Left kidney (tissue), 2 donors: ENCODE results near the gene MSRB3. TPM values are rescaled to one million over a fixed set of nuclear protein-coding genes. Genes with fewer than 3 reads are reported as not detected.

Source experiments
- DNase-seq: peaks from one replicate; pipeline ENCODE4 v3.0.0-alpha.2; 2013
- polyA plus RNA-seq: library from polyadenylated mRNA; unstranded; fragments of 120-200 nt; gene quantifications from one replicate; pipeline ENCODE4 v1.2.1, GENCODE V29; 2013; ENCODE audit not compliant: insufficient read length

Gene MSRB3
- polyA plus RNA-seq, 1 donor, result 21.8 TPM

DNA sequence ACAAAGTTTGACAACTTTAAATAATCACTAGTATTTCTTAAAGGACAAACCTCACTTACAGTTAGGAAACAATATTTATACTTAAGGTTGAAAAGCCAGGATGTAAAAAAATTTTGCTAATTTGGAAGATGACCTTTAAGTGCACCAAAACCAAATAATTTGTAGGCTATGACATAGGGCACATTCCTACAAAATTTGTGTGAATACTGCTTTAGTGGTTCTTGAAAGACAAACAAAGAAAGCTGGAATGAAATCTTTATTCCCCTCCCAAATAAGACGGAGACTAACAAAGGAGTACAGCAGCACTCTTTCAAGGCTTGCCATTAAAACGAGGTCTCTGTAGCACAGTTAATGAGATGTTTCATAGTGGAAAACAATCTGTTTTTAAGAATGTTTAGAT, 45.6 kb downstream of the MSRB3 start:
- no peak for DNase-seq

DNA sequence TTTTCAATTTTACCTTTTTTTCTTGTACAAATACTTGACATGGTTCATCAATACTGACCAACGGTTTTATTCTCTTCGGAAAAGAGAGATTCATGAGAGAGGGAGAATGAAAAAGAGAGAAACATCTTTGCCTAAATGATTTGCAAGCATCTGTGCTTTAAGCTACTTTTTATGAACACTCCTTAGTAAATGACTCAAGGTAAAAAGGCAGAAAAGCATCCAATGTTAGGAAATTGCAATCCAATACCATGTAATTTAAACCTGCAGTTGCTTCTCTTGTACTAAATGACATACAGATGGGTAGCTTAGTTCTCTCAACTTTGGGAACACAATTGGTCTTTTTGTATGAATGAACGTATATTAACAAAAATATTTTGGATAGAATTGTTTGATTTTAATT, 46.1 kb downstream of the MSRB3 start:
- DNase-seq, result no peak

DNA sequence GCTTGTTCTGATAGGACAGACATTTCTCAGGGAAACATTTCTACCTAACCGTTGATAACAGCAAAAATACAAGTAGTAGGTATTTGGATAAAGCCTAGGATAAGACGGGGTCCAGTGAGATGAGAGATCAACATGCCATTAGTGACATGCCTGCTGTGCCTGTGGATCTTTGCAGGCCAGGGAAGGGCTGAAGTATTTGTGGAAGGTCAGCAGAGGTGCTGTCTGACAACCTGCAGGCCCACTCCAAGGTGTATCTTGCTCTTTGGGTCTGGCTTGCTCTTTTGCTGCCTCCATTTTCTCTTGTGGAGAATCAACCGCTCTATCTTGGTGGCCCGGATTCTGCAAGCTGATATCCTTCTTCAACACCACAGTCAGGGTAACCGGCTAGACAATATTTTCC, 46.7 kb downstream of the MSRB3 start:
- no peak for DNase-seq

DNA sequence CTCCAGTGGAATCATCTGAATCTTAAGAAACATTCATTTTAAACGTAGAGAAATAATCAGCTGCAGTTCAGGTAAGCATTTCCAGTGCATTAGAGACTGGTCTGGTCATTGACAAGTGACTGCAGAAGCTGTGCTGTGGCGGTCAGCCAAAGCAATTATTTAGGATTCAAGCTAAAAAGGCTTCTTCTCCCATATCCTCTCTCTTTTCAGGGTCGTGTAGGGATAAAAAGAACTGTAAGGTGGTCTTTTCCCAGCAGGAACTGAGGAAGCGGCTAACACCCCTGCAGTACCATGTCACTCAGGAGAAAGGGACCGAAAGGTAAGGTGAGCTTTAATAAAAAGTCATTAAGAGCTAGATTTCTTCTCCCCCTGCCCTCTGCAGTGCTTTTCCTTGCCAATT, 48.1 kb downstream of the MSRB3 start:
- DNase-seq, result no peak

DNA sequence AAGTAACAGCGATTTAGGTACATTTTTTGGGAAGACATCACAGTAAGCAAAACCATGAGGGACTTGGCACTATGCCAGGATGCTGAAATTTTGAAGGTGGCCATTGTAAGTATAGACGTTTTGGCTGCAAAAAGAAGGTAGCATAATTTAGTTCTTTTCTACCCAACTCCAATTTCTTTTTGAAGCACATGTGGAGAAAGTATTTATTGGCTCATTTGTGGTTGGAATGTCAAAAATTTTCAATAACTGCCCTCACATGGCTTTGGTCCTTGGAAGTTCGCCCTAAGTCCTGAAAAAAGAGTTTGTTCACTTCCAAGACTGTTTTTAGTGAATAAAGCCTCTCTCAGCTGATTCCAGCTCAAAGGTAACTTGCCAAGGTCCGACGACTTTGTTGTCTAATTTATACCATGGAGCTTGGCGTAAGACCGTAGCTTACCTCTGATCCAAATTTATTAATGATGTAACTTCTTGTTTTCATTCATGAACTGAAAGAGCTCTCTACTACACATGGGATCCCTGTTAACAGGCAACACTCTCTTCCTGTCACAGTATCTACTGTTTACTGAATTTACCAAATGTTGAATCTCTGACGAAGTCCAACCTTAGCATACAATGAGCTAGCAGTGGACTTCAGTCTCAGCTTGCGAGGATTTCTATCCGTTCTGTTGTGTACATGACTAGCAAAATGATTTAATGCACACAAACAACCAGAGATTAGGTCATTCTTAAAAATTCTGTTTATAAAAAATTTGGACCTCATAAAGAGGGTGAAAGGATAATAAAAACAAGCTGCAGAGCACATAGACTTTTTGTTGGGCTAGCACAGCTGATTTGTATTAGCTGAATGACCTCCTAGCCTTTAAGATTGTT, 49.0 kb downstream of the MSRB3 start:
- DNase-seq, result no peak

DNA sequence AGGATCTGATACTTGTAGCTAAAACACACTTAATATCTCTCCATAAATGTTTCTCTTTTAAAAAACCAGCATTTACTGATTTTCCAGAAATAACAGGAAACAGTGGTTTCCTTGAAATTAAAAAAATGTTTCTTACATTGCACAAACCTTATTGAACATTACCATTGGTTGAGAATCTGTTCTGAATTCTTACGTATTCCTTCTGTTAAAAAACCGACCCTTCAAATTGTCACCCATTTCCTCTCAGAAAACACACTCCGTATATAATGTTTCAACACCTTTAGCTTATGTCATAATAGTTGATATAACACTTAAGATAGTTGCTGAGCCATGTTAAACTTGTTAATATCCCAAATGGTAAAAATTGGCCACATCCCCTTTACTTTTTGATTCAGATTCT, 51.2 kb downstream of the MSRB3 start:
- no peak for DNase-seq

DNA sequence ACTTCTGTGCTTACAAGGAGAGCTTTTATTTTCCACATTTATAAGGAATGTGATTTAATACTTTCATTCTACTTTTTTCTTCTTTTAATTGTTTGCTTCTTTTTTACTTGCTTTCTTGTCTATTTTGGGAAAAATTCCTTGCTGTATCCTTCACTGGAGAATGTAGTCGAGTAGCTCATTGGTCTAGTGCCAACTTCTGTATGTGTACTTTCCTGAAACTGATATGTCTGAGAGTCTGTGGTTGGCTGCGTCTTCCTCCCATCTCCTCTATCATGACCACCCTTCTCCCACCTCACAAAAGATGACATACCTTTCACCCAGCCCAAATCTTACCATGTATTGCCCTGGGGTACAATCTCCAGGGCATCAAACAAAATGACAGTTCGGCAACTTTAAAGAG, 51.8 kb downstream of the MSRB3 start:
- DNase-seq, result no peak

DNA sequence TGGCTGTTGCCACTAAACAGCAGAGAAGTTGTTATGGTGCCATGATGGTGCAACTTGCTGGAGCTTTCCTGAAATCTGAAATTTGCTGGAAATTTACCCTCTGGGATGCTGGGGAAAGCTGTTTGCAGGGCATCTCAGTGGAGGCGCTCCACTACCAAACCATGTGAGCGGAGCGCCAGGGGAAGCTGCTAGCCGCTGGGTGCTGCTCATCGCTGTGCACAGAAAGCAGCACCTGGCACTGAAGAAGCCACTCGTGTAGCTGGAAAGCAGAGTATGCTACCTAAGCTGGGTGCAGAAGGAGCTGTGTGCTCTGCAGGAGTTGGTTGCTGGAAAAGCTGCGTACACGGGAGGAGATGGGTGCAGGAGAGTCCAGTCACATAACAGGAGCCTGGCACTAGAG, 53.0 kb downstream of the MSRB3 start:
- DNase-seq, result no peak

DNA sequence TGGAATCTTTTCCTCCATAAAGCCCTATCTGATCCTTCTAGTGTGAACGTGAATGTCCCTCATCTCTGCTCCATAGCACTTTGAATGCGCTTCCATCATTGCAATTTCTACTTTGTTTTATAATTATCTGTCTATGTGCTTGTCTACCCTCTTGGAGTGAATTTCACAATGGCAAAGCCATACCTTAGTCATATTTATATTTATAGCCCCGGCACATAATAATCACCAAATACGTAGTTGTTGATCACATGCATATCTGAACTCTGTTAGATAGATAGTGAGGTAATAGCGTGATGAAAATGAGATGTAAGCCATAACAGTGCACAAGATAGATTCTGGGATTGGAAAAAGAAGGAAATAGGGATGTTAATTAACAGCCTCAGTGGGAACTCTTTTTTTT, 55.2 kb downstream of the MSRB3 start:
- no peak for DNase-seq

DNA sequence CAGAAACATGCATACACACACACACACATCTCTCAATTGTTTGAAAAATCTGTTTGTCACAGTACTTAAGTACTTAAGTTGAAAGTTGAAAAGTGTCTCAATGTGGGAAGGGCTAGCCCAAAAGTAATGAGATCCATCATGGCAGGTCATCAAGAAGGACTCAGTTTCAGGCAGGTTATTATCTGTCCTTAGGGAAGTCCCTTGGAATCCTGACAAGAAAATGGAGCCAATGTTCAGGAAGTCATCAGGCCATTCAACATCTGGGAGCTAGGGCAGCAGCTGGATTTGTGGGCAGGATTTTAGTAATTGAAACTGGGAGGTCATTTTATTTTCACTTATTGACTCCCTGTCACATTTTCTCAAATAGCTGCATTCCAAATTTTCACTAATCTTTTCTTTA, 56.0 kb downstream of the MSRB3 start:
- DNase-seq, result no peak

DNA sequence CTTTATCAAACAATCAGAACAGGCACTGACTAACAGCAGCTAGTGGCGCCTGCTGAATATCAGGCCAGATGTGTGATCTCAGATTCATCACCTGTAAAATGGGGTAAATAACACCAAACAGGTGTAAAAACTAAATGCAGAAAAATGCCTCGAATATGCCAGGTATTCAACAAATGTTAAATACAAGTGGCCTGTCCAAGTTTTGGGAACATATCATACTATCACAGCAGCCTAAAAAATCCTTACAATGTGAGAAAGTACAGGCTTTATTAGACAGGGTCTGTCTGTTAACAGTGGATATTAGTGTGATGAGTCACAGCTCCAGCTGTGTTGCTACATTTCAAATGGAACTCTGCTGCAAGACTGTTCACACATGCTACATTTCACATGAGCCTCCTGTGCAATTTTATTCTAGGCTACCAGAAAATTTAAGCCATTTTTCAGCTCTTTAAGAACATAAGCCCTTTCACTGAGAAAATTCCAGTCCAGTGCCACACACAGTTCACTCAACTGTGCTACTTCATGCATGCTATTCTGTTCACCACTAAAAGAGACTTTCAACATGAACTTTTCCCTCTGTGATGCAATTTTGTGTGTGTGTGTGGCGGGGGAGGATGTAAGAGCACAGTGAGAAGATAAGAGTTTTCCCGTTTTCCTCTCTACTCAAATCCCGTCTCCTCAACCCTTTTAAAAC, 56.7 kb downstream of the MSRB3 start:
- peak; percentile 70 for DNase-seq

DNA sequence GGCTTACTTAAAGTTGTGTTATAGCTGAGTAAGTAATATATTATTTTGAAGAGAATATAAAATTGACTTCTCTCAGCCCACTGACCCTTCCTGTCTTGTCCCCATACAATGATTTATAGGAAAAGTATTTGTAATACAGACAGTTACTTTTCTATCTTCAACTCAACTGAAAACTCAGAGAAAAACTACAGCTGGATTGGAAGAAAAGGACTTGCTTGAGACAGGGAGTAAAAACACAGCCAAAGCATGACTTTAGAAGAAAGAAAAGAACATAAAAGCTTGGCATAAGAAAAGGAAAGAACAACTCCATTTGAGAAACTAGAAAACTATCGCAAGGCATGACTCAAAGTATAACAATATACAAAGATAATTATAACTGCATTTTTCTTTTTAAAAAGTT, 57.5 kb downstream of the MSRB3 start:
- no peak for DNase-seq

DNA sequence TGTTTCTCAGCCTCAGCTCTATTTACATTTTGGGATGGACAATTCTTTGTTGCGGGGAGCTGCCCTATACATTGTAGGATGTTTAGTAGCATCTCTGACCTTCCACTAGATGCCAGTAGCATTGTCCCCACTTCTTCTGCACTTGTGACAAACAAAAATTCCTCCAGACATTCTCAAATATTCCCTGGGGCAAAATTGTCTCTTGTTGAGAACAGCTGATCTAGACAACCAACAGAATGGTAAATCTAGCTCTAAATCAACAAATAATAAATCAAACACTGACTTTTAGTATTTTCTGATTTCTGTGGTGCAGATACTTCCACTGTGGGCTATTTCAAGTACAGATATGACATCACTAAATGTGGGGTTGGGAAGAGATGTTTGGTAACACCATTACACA, 60.7 kb downstream of the MSRB3 start:
- no peak for DNase-seq

DNA sequence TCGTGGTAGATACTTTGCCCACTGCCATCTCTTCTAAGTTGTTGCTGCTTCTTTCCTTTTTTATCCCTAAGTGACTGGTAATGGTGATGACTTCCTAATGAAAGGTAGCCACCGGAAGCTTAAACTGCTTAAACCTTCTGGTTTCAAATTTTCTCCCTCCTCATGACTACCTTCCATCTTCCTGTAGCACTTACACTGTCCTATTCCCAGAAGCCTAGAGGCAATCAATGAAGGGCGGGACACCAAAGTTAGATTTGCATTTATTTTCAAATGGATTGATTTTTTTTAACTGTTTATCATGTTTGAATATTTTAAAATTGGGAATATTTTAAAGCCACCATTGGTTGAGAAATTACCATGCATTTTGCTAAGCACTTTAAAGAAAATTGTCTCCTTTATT, 64.7 kb downstream of the MSRB3 start:
- no peak for DNase-seq

DNA sequence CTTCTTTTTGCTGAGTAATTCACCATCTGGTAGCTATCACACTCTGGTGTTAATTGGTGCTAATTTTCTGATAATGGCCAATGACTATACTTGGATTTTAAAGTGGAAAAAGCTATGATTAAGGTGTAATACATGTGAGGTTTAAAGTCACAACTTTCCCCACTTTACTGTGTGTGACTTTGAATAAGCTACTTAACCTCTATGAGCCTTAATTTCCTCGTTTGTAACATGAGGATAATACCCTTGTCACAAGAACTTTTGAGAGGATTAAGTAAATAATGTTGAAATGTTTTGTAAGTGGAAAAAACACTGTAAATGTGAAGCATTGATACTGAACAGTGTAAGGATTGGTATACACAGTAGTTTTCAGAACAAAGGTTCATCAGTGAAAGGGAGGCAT, 65.3 kb downstream of the MSRB3 start:
- DNase-seq, result no peak

DNA sequence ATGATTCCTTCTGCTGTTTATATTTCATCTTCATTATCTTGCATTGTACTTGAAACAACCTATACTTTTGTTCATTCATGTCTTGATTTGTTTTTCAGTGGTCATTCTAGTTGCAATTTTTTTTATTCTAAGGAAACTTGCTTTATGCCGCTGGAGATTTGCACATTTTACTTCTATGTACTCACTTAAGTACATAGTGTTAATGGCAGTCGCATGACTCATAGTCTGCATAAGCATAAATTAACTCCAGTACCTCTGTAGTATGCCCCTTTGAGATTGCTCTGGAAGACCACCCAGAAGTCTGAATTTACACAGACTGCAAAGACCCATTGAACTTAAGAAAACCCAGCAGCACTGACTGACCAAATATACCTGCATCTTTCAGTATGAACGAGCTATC, 77.0 kb downstream of the MSRB3 start:
- DNase-seq, result no peak

DNA sequence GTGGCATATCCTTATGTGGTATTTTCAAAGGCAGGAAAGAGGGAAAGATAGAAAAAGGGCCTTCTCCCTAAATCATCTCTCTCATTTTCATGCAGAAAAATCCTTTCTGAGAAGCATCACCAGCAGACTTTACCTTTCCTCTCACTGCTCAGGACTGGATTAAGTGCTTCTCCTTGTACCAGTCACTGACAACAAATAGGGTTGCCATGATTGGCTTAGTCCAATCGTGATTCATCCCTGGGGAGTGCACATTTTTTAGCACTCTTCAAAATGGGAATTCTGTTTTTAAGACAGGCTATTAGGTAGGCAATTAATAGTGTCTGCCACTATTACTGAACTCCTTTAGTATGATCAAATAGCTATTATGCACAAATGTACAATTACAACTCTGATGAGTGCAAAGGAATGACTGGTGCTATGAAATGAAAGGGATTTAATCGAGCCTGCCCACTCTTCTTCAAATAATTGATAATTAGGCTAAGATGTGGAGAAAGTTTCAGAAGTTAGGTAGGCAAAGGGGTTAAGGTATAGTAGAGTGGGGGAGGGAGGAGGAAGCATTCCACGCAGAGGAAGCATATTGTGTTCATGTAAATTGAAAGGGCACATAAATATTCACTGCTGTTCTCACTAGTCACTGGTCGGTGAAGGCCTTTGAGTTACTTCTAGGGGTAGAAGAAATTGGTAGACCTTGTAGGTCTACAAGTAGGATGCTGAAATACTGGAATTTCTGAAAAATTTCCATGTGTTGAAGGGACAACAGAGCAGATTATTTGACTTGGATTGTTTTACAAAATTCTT, 84.0 kb downstream of the MSRB3 start:
- no peak for DNase-seq

DNA sequence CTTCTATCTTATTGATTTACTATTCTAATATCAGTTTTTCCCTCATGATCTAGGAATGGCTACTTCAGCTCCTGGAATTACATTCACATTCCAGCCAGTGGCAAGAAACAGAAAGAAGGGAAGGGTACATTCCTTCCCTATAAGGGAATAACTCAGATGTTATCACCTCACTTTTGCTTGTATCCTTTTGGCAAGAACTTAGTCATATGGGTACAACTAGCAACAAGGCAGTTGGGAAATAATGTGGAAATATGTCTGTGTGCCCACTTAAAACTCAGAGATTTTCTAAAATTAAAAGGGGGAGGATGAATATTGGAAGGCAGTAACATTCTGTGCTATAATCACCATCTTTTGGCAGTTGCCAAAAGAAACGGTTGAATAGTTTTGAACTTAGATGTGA, 85.6 kb downstream of the MSRB3 start:
- DNase-seq, result no peak

DNA sequence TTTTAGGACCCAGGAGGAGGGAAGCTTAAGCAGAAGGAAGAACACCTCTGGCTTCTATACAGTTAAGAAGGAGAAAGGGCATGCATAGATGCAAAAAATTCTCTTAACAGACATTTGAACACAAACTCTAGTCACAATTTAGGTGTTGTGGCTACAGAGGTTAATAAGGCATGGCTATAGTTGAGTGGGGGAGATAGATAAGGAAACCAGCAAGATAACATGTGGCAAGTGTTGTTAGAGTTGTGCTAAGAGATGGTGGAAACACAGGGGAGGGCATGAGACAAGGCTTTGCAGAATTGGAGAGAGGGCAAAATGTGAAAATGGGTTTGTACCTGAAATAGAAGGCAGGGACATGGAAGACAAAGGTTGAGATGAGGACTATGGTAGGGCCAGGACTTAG, 88.9 kb downstream of the MSRB3 start:
- no peak for DNase-seq

DNA sequence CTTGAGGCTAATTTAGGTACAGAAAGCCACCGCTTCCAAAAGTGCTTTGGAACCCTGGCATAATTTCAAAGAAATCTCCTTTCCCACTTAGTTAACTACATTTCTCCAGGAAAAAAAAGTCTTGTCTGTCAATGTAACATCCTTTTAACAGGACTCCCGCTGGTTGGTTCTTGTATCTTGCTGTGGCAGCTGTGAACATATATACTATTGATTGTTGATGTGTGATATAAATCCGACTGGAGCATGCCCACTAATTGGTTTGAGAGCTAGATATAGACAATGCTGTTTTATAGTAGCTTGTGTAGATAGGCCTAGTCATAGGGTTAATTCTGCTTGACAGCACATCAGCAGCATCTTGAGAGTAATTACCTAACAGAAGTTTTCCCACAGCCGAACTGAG, 89.6 kb downstream of the MSRB3 start:
- no peak for DNase-seq

DNA sequence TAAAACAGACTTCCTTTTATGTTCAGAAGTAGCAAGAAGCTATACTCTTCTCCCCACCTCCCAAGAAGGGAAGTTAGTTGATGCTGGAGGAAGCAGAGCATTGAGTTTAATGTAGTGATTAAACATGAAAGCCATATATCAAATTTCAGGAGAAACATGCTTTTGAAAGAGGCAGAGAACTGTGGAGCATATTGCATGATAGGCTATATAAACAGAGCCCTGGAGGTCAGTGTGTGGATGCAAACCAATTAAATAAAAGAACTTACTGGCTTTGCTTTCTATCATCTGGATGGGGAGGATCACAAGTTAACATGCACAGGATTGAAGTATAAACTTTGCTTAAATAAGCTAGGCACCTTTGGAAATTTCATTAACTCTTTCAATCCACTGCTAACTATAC, 94.1 kb downstream of the MSRB3 start:
- DNase-seq, result no peak

DNA sequence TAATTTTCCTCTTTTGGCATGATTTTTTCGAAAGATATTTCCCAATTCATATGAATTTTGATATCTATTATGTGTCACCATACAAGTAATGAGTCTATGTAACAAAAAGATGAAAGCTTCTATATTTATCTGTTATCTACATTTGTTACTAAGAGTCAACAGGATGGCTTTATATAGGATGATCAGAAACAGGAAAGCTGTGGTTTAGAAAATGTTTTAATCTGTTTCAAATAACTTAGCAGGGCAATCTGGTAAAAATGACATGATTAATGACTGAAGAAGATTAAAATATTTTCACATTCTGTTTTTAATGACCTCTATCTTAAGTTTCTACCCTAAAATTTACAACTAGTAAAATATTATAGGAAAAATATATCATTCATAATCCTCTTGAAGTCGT, 105.8 kb downstream of the MSRB3 start:
- DNase-seq, result no peak

DNA sequence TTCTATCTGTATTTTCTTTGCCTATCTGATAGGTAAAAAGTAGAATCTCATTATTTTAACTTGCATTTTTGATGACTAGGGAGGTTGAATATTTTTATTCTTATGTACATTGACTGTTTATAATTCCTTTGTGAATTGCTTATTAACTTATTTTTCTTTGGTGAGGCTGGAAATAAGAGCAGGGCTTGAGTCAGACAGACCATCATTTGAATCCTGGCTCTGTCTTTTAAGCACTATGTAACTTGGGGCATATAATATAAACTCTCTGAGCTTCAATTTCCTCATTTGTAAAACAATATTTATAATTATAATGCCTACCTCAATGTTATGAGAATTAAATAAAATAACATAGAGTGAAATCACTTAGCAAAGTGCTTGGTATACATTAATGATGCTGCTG, 108.9 kb downstream of the MSRB3 start:
- no peak for DNase-seq
